K562 (cell line): ENCODE data around the gene TRDMT1.

ENCODE experiments used
- GATAD2A ChIP-seq: fragments of 450-650 bp; IDR thresholded peaks from 2 replicates; pipeline ENCODE4 v1.6.1; 2017
- SPI1 ChIP-seq: IDR thresholded peaks from 2 replicates; pipeline ENCODE4 v1.6.1; 2011; ENCODE audit warnings: low read depth, low read length, control low read depth, borderline replicate concordance
- TEAD2 ChIP-seq: fragments of 450-650 bp; IDR thresholded peaks from 2 replicates; pipeline ENCODE4 v1.6.1; 2016; ENCODE audit warnings: missing genetic modification characterization, control low read depth, missing compliant biosample characterization
- TF ChIP-seq, protein P1 (sequence below): conservative IDR thresholded peaks from 2 replicates; pipeline ENCODE4 v1.6.1; 2011; ENCODE audit warnings: low read depth, mild to moderate bottlenecking, low read length; ENCODE audit not compliant: control insufficient read depth
- TF ChIP-seq, protein P2 (sequence below): fragments of 450-650 bp; formaldehyde crosslinking; IDR thresholded peaks from 2 replicates; pipeline ENCODE4 v1.4.0; 2020; ENCODE audit warnings: mild to moderate bottlenecking, moderate library complexity
- TF ChIP-seq, protein P3 (sequence below): sonication (generic); formaldehyde crosslinking; IDR thresholded peaks from 2 replicates; pipeline ENCODE4 v1.8.0; 2023; ENCODE audit warnings: mild to moderate bottlenecking, missing genetic modification reagents
- TF ChIP-seq, protein P4 (sequence below), 3 experiments: IDR thresholded peaks in 2 of 3; conservative IDR thresholded peaks in 1 of 3; 2 replicates each; pipeline ENCODE4 v1.5.1; 2011 to 2012; ENCODE audit warnings: low read length in 3 of 3, mild to moderate bottlenecking in 3 of 3, control low read depth in 2 of 3, improper control_type of control experiment in 1 of 3, inconsistent platforms in 1 of 3, low read depth in 1 of 3, mixed read lengths in 1 of 3, moderate library complexity in 1 of 3; ENCODE audit not compliant: insufficient read depth in 2 of 3

DNA sequence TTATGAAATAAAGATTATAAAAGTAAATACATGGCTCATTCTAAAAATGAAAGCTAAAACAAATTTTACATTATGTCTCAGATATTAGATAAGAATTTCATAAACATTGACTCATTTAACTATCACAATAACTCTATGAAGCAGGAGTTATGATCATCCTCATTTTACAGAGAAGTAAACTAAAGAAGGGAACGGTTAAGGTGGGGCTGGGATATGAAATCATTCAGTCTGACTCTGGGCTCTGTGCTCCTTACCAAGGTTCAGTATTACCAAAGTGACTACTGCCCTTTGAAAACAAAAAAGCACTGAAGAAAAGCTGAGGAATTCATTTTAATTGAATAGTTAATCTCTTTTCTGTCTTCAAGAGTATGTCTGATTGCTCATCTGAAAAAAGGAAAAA is 49.8 kb downstream of the TRDMT1 start:
- TF ChIP-seq TEAD2 (tag), result no peak
- TF ChIP-seq, protein P1, sequence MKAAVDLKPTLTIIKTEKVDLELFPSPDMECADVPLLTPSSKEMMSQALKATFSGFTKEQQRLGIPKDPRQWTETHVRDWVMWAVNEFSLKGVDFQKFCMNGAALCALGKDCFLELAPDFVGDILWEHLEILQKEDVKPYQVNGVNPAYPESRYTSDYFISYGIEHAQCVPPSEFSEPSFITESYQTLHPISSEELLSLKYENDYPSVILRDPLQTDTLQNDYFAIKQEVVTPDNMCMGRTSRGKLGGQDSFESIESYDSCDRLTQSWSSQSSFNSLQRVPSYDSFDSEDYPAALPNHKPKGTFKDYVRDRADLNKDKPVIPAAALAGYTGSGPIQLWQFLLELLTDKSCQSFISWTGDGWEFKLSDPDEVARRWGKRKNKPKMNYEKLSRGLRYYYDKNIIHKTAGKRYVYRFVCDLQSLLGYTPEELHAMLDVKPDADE, result no peak
- TF ChIP-seq GATAD2A, result no peak
- TF ChIP-seq, protein P2, sequence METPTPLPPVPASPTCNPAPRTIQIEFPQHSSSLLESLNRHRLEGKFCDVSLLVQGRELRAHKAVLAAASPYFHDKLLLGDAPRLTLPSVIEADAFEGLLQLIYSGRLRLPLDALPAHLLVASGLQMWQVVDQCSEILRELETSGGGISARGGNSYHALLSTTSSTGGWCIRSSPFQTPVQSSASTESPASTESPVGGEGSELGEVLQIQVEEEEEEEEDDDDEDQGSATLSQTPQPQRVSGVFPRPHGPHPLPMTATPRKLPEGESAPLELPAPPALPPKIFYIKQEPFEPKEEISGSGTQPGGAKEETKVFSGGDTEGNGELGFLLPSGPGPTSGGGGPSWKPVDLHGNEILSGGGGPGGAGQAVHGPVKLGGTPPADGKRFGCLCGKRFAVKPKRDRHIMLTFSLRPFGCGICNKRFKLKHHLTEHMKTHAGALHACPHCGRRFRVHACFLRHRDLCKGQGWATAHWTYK (CRISPR knock-in tag), result no peak
- no peak for TF ChIP-seq SPI1
- TF ChIP-seq, protein P3, sequence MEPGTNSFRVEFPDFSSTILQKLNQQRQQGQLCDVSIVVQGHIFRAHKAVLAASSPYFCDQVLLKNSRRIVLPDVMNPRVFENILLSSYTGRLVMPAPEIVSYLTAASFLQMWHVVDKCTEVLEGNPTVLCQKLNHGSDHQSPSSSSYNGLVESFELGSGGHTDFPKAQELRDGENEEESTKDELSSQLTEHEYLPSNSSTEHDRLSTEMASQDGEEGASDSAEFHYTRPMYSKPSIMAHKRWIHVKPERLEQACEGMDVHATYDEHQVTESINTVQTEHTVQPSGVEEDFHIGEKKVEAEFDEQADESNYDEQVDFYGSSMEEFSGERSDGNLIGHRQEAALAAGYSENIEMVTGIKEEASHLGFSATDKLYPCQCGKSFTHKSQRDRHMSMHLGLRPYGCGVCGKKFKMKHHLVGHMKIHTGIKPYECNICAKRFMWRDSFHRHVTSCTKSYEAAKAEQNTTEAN (CRISPR knock-in tag), result no peak
- TF ChIP-seq, protein P4, sequence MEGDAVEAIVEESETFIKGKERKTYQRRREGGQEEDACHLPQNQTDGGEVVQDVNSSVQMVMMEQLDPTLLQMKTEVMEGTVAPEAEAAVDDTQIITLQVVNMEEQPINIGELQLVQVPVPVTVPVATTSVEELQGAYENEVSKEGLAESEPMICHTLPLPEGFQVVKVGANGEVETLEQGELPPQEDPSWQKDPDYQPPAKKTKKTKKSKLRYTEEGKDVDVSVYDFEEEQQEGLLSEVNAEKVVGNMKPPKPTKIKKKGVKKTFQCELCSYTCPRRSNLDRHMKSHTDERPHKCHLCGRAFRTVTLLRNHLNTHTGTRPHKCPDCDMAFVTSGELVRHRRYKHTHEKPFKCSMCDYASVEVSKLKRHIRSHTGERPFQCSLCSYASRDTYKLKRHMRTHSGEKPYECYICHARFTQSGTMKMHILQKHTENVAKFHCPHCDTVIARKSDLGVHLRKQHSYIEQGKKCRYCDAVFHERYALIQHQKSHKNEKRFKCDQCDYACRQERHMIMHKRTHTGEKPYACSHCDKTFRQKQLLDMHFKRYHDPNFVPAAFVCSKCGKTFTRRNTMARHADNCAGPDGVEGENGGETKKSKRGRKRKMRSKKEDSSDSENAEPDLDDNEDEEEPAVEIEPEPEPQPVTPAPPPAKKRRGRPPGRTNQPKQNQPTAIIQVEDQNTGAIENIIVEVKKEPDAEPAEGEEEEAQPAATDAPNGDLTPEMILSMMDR (IDR thresholded peaks at IDR 0.05 in 2 of 3, conservative IDR thresholded peaks at IDR 0.05 in 1 of 3; ENCODE audit: insufficient read depth in 2 of 3, low read depth in 1 of 3, low read length in 3 of 3), result no peak
